ENCODE results near the gene FBXO11.

- no peak for TF ChIP-seq ZNF512 (CRISPR knock-in tag; IDR thresholded peaks at IDR 0.05; ENCODE audit: borderline replicate concordance)
- TF ChIP-seq NFYB (CRISPR knock-in tag; conservative IDR thresholded peaks at IDR 0.05; ENCODE audit: low read depth), result no peak
- no peak for TF ChIP-seq SMAD3 (CRISPR knock-in tag; IDR thresholded peaks at IDR 0.05; ENCODE audit: borderline replicate concordance)
- TF ChIP-seq CTCF (IDR thresholded peaks at IDR 0.05), result no peak
Measured at GRCh38 chr2:47799031-47799609, 107.2 kb downstream of the FBXO11 start.
